ENCODE results near the gene STK11IP. TPM values are rescaled to one million over a fixed set of nuclear protein-coding genes. Genes with fewer than 3 reads are reported as not detected.

STK11IP gene
- total RNA-seq, 1 donor from 2014 or later: 7.7 TPM

- no peak for ATAC-seq
- no peak for DNase-seq (ENCODE audit: low spot score)
These were observed 15.9 kb downstream of the STK11IP start for GRCh38 chr2:219613461-219614070.

- ATAC-seq: no peak
- no peak for DNase-seq (ENCODE audit: low spot score)
These were observed 16.6 kb downstream of the STK11IP start for GRCh38 chr2:219614076-219614860.

DNA sequence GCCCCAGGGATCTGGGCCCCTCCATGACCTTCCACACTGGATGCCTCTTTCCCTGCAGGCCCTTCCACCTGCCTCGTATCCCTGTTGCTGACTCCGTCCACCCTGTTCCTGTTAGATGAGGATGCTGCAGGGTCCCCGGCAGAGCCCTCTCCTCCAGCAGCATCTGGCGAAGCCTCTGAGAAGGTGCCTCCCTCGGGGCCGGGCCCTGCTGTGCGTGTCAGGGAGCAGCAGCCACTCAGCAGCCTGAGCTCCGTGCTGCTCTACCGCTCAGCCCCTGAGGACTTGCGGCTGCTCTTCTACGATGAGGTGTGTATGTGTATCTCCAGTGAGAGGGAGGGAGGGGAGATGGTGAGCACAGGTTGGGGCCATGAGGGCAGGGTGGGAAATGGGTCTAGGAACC is 17.4 kb downstream of the STK11IP start:
- DNase-seq (ENCODE audit: low spot score): no peak

DNA sequence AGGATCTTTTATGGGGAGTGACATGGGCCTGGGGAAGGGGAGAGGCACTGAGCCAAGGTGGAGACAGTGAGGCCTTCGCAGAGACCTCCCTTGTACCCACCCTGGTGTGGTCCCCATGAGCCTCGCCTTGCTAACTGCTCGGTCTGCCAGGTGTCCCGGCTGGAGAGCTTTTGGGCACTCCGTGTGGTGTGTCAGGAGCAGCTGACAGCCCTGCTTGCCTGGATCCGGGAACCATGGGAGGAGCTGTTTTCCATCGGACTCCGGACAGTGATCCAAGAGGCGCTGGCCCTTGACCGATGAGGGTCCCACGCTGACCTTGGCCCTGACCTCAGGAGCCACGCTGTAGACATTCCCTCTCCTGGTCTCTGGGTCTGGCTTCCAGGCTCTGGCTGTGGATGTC is 18.2 kb downstream of the STK11IP start:
- no peak for DNase-seq (ENCODE audit: low spot score)
- no peak for ATAC-seq

More for the DNA sequence above, 17.4 kb downstream of the STK11IP start:
- no peak for ATAC-seq

DNA sequence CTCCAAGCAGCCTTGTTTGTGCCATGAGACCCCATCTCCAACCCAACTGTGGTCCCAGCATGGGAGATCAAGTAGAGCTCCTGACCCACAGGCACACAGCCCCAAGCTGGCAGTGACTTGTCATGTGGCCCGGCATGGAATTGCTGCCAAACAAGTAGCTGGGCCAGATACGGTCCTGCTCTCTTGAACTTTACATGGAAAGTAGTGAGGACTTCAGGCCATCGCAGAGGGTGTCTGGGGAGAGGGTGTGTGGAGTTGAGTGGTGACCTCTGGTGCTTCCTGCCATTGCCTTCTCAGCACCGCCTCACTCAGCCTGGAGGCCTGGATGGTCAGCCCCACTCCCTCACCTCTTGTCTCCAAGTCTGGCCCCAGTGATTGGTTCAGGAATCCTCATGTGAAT is 18.9 kb downstream of the STK11IP start:
- DNase-seq (ENCODE audit: low spot score): no peak
- ATAC-seq: peak; percentile 85

GRCh38 chr2:219618733-219619122 is 21.1 kb downstream of the STK11IP start:
- DNase-seq (ENCODE audit: low spot score) (no peak), ATAC-seq (peak; percentile 38)

- DNase-seq (ENCODE audit: low spot score) (no peak), ATAC-seq (no peak)
These were observed 21.6 kb downstream of the STK11IP start for GRCh38 chr2:219619235-219619634.

DNA sequence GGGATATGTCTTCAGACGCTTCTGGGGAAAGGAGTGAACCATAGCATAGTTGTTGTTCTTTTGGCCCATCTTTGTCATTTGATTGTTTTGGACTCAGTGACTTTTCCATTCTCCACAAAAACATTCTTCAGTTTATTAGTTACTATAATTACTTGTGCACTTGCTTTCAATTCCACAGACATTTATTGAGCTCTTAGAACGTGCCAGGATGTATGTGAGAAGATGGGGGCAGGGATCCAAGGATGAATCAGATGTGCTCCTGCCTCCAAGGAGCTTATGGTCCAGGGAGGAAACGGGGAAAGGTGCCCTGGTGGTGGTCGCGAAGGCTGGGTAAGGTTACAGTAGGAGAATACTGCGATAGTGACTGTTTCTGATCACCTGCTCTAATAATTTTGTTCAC is 22.9 kb downstream of the STK11IP start:
- ATAC-seq (no peak), DNase-seq (ENCODE audit: low spot score) (no peak)

DNA sequence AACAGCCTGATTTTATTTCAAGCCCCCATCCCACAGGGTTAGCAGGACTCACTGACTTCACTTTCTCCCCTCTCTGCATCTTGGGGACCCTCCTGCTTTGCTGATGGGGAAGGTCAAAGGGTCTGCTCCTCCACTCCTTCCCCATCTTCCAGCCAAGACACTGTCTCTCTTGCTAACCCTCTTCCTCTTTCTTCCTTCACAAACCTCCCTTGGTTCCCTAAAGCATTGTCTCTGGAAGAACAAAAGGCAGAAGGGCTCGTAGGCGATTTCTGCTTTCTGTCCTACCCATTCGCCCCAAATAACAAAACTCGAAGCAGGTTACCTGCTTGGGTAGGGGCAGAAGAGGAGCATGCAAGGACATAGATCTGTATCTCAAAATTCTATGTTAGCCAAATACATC is 24.3 kb downstream of the STK11IP start:
- DNase-seq (ENCODE audit: low spot score) (no peak), ATAC-seq (no peak)

- DNase-seq (ENCODE audit: low spot score): no peak
These were observed 24.8 kb downstream of the STK11IP start for GRCh38 chr2:219622472-219622871.

GRCh38 chr2:219624565-219624964 is 26.9 kb downstream of the STK11IP start:
- no peak for DNase-seq (ENCODE audit: low spot score)
- ATAC-seq: no peak

More at GRCh38 chr2:219622472-219622871, 24.8 kb downstream of the STK11IP start:
- ATAC-seq: no peak

- ATAC-seq: no peak
- no peak for DNase-seq (ENCODE audit: low spot score)
These were observed 27.5 kb downstream of the STK11IP start for GRCh38 chr2:219625179-219625578.

- no peak for DNase-seq (ENCODE audit: low spot score)
These were observed 28.9 kb downstream of the STK11IP start for GRCh38 chr2:219626540-219626939.

GRCh38 chr2:219627103-219628100 is 29.7 kb downstream of the STK11IP start, which contains the start of gene SLC4A3:
SLC4A3 (plus strand) TSS chr2:219627630; CDS start chr2:219627993, 363 bp downstream.
- ATAC-seq (peak; percentile 76), DNase-seq (ENCODE audit: low spot score) (no peak)

More at GRCh38 chr2:219626540-219626939, 28.9 kb downstream of the STK11IP start:
- ATAC-seq: no peak

- DNase-seq (ENCODE audit: low spot score) (no peak), ATAC-seq (no peak)
These were observed 30.8 kb downstream of the STK11IP start for GRCh38 chr2:219628235-219628985.

DNA sequence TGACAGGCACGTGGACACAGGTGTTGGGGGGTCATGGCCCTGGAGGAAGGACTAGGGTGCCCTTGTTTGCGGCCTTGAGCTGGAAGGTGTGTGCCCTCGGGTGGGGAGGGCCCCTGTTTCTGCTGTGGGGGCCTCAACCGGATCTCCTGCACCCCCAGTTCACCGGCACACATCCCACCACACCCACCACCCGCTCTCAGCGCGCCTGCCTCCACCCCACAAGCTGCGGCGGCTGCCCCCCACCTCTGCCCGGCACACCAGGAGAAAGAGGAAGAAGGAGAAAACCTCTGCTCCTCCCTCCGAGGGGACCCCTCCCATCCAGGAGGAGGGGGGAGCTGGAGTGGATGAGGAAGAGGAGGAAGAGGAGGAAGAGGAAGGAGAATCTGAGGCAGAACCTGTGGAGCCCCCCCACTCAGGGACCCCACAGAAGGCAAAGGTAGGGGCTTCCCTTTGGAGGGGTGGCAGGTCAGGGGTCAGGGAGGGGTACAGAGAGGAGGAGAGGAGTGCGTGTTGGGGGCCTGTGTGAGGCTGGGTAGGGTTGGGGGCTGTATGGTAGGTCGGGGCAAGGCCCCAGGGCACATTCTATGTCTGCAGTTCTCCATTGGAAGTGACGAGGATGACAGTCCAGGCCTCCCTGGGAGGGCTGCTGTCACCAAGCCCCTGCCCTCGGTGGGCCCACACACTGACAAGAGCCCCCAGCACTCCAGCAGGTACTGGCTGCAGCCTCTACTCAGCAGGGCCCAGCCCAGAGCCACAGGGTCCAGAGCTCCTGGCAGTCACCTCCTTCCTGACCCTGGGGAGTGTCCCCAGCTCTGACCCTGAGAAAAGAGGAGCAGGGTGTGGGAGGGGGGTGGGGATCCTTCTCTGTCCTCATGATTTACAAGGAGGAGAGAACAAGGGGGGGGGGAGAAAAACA is 31.6 kb downstream of the STK11IP start:
- DNase-seq (ENCODE audit: low spot score): no peak
- no peak for ATAC-seq

DNA sequence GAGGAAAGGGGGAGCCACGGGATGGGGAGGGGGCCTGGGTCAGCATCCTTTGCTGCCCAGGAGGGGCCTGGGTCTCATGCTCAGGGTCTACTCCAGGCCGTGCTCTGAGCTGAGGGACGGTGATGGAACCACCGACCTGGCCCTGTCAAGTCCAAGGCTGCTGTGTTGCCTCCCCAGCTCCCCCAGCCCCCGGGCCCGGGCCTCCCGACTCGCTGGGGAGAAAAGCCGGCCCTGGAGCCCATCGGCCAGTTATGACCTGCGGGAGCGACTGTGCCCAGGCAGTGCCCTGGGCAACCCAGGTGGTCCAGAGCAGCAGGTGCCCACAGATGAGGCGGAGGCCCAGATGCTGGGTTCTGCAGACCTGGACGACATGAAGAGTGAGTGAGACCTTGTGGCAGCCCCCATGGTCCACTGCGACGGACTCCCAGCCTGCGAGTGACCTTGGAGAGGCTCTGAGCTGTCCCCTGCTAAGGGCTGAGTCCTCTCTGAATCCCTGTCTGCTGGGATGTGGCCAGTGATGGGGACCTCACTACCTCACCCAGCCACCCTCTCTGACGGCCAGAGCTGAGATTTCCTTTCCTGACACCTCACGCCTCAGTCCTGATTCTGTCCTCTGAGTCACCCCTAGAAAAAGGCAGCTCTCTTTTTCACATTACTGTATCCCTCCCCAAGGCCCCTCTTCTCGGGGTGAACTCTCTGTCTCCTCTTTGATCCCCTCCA is 32.5 kb downstream of the STK11IP start:
- ATAC-seq (no peak), DNase-seq (ENCODE audit: low spot score) (no peak)

DNA sequence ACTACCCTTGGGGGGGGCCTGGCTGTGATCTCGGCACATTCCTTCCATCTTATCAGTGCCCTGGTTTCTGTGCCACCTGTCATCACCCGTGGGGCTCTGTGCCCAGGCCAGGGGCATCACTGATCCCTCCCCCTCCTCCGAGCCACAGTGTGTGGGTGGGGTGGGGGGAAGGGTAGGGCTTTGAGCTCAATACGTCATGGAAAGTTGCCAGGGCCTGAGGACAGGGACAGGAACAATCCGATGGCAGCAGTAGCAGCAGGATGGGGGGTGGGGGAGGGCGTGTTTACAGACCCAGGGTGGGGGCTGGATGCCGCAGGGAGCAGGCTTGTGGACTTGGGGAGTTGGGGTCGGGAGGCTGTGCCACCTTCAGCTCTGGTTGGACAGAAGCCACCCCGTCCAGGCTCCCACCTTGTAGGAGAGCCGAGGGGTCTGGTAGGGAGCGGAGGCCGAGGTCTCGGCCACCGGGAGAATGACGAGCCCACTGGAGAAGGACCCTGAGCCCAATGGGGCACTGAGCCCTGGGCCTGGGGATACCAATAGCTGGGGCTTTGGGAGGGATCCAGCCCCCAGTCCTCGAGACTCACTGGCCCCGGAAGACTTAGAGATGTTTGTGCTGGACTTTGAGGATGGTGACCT is 33.2 kb downstream of the STK11IP start:
- ATAC-seq: no peak
- DNase-seq (ENCODE audit: low spot score): no peak
